Frontal cortex (tissue), 4 donors: ENCODE data around the gene SEPTIN3. TPM values are rescaled to one million over a fixed set of nuclear protein-coding genes. Genes with fewer than 3 reads are reported as not detected.
A peak's percentile ranks its signal among the peaks of the same experiment; 100 is the strongest.

Experiments
- DNase-seq, 2 donors: peaks; one replicate each; pipeline ENCODE4 v3.0.0; 2012; ENCODE audit warnings: low spot score in 2 of 2
- FAIRE-seq: peaks from 2 replicates; lab custom pipeline; 2012; peaks lifted over from hg19 to GRCh38; lab: Jason Lieb, UNC
- total RNA-seq: library from RNA; depleted of rRNA; stranded (reverse); fragments of >200 nt; gene quantifications from one replicate; pipeline ENCODE4 v1.2.3, GENCODE V29; 2014
- donor health status: control.
- donor health status: control.
- donor health status: control.

The SEPTIN3 gene
- total RNA-seq, 1 donor from 2014 or later: 123 TPM

GRCh38 chr22:41971431-41971830 lies 2.2 kb downstream of the SEPTIN3 start:
- no peak for DNase-seq
- no peak for FAIRE-seq

GRCh38 chr22:41974691-41975290 lies 5.5 kb downstream of the SEPTIN3 start:
- FAIRE-seq: no peak

DNA sequence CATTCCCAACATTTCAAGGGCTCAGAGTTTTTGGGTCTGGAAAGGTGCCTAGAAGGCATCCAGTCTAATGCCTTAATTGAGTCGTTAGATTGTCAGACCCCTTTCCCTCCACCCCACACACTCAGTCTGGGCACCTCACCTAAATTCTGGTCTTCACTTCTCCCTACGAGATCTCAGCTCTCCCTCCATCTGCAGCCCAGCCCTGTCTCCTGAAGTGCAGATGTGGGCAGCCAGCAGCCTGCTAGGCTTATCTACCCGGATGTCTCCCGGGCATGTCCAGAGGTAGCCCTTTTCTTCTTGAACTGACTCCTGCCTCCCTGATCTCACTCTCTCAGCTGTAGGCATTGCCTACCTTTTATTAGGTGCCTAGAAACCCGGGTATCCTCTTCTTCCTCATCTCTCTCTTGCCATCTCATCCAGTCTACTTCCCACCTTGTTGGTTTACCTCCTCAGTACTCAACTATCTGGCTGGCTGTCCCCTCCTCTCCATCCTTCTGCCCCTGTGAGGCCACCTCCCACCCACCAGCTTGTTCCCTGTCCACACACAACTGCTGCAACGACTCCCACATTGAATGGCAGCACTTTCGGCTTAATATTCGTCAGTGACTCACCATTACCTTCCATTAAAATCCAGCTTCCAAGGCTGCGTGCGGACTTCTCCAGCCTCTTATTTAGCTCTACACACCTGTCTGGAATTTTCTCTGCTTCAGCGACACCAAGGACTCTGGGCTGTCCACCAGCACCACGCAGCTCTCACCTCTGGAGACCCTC lies 6.2 kb downstream of the SEPTIN3 start:
- DNase-seq (no peak), FAIRE-seq (no peak)

More at GRCh38 chr22:41974691-41975290, 5.5 kb downstream of the SEPTIN3 start:
- DNase-seq: no peak

GRCh38 chr22:41976070-41976901 lies 7.0 kb downstream of the SEPTIN3 start:
- DNase-seq (peak; percentile 86 to 91), FAIRE-seq (no peak)

DNA sequence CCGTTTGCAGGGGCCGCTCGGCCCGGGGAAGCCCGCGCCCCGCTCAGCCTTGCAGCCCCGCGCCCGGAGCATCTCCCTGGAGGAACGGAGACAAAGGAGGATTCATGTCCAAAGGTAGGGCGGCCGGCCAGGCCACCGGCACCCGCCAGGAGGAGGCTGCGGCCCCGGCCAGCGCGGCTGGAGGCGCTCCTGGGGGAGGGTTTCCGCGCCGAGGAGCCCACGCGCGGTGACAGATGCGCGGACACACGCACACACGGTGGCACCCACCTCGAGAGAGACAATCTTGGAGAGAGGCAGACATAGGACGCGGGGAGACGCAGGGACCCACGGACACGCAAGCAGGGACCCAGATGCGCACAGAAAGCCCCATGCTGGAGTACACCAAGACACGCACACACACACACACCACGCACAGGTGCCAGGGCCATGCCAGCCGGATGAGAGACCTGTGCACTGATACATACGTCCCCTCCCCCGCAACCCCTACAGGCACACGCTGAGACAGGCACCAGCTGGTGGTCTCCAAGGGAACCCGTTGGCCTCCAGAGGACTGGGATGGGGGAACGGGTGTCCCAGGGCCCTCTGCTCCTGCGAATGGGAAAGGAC lies 7.8 kb downstream of the SEPTIN3 start:
- no peak for DNase-seq
- no peak for FAIRE-seq

DNA sequence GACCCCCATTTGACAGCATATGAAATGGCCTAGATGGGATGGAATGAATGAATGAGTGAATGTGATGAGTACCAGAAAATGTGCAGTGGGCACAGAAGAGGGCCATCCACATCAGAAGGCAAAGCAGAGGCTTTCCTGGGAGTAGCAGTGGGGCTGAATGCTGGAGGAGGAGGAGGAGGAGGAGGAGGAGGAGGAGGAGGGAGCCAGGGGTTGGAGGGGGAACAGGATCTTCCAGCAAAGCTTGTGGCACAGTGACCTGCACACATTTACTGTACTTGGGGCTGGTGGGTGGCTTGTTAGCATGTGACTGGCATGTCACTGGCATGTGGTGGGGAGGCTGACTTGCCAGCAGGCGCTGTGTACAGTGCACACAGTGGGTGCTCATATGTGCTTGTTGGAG lies 9.5 kb downstream of the SEPTIN3 start:
- FAIRE-seq (no peak), DNase-seq (no peak)

- FAIRE-seq (no peak), DNase-seq (no peak)
These were observed 10.4 kb downstream of the SEPTIN3 start for GRCh38 chr22:41979423-41980250.

DNA sequence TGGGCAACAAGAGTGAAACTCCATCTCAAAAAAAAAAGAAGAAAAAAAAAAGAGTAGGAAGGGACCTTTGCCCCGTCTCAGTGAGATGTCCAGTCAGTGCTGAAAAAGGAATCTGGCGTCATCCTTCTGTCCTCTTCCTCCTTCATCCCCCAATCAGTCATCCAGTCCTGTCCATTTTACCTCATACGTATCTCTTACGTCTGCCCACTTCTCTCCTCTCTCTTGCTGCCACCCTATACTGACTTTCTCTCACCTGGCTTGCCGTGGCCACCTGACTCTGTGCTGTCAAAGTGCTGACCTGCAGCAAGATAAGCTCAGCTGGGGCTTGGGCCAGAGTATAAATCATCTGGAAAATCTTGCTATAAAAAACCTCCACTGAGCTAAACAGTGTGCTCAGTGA lies 13.6 kb downstream of the SEPTIN3 start:
- FAIRE-seq (no peak), DNase-seq (no peak)

- no peak for FAIRE-seq
- DNase-seq: no peak
These were observed 14.5 kb downstream of the SEPTIN3 start for GRCh38 chr22:41983513-41984405.

GRCh38 chr22:41987276-41987675 lies 18.0 kb downstream of the SEPTIN3 start:
- FAIRE-seq: no peak
- no peak for DNase-seq

DNA sequence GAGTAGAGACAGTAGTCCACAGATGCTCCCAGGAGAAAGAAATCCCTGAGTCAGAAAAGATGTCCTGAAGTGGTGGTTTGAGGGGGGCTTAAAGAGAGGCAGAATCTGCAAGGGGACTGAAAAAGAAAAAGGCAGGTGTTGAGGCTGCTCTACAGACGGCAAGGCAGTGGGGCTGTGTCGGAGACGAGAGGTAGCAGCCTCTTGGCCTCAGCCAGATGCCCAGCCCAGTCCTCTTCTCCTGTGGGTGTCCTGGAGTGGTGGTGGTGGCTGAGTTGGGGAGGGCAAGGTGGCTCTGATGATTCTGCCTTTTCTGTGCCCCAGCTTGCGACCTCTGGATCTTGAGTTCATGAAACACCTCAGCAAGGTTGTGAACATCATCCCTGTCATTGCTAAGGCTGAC lies 20.0 kb downstream of the SEPTIN3 start:
- FAIRE-seq: no peak

DNA sequence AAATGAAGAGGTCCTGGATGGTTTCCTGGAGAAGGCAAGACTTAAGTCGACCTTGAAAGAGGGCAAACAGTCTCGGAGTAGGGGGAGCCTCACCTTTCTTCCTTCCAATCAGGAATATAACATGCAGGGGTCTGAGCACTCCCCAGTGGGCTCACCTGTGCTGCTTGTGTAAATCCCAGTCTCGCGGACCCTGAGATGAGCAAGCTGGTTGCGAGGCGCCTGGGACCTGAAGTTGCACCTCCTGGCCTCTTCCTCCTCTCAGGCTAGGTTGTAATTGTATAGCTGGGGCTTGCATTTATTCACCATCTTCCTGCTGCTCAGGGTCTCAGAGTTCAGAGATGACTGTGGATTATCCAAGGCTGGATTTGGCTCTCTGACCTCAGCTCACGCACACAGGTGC lies 21.9 kb downstream of the SEPTIN3 start:
- FAIRE-seq (no peak), DNase-seq (no peak)

More for the DNA sequence above, 20.0 kb downstream of the SEPTIN3 start:
- DNase-seq: no peak

DNA sequence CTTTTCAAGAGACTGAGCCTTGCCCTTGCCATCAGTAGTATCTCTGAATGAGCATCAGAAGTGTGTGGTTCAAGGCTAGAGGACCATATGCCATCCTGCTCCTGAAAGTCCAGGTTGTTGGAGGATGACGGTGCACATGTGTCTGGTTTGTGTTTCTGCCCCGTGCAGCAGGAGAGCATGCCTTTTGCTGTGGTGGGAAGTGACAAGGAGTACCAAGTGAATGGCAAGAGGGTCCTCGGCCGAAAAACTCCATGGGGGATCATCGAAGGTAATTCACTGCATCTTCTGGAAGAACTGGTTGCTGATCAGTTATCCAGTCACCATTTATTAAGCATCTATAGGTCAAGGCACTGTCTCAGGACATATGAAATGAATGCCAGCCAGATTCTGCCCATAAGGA lies 23.3 kb downstream of the SEPTIN3 start:
- FAIRE-seq (no peak), DNase-seq (no peak)

DNA sequence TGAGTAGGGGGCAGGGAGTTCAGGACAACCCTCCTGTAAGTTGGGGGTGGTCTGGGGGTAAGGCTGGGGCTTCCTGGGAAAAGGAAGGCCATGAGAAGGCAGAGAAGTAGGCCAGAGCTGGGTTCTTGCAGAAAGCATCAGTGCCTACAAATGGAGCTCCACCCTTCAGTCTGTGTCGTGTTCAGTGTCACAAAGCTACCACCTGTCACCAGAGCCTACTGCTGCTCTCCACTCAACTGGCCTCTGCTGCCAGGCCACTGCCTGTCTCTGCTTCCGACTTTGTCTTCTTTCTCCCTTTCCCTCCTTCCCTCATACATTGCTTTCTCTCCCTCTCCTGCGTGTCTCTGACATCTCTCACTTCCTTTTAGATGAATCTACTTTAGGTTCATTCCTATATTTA lies 26.0 kb downstream of the SEPTIN3 start:
- DNase-seq (no peak), FAIRE-seq (no peak)

DNA sequence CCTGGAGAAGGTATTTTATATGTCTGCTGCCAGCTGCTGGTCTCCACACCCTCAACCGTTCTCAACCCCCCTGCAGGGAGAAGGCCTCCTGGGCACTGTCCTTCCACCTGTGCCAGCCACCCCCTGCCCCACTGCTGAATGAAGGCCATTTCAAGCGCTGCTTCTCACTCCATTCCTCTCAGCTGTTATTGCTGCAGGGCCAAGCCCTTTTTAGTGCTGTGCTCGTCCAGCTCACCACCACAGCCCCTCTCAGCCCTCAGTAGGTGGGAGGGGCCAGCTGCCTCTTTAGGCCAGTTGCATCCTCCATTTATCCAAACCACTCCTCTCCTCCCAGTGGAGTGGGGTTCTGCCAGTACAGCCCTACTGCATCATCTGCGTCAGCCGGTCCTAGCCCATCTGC lies 27.6 kb downstream of the SEPTIN3 start:
- FAIRE-seq (no peak), DNase-seq (no peak)

- FAIRE-seq (no peak), DNase-seq (peak; percentile 76 to 93)
These were observed 29.4 kb downstream of the SEPTIN3 start, which contains the start of gene WBP2NL for GRCh38 chr22:41998361-41999261. TSS of gene WBP2NL (plus strand) at chr22:41998788. CDS start at chr22:41998819, 31 bp downstream.

- no peak for FAIRE-seq
These were observed 31.2 kb downstream of the SEPTIN3 start for GRCh38 chr22:42000466-42000865.

More at GRCh38 chr22:42000466-42000865, 31.2 kb downstream of the SEPTIN3 start:
- DNase-seq: no peak
